ENCODE data around the gene CAMTA1.
A peak's percentile ranks its signal among the peaks of the same experiment; 100 is the strongest.

Gene CAMTA1

DNA sequence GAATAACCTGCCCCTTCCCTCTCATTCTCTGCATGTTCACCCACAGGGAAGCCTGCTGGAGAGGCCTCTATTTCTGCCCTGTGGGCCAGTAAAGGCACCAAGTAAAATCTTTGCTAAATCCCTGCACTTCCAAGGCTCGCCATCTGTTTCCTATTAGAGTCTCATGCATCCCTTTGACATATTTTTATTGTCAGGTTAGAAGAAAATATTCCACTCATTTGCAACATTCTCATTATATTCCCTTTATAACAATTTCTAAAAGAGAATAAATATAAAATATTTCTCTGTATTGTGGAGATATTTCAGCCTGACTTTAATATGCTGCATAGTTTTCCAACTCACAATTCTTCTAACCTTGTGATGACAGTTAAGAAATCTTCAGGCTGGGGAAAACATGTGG, 645.4 kb downstream of the CAMTA1 start:
- DNase-seq, result no peak

DNA sequence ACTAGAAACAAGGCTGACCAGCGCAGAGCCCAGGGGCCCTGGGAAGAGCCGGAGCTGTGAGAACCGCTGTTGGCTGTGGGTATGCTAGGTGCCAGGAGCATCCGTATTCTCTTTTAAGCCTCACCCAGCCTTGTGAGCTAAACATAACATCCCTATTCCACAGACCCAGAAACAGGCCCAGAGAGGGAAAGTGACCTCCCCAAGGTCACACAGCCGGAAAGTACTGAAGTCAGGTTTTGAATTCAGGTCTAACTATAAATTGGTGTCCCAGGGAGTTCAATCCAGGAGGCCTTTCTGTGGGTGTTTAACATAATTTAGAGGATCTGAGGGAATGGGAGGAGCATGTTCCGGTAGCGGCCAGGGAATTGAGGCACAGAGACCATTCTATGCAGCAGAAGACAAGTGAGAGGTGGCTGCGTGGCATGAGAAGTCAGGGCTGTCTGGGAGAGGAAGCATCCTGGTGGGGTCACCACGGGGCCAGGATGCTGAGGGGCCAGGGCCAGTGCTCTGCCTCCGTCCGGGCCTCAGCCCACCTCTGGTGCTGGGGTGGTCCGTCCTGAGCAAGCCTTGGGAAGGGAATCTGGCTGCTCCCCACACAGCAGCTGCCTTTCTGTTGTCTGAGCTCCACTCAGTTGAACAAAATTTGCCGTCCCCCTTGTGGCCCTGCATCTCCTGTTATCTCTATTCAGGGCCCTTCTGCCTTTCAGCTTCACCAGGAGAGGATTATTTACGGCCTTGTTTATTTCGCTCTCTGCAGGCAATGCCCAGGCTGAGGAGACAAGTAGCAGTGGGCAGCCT, 647.0 kb downstream of the CAMTA1 start:
- peak; percentile 55 for DNase-seq

DNA sequence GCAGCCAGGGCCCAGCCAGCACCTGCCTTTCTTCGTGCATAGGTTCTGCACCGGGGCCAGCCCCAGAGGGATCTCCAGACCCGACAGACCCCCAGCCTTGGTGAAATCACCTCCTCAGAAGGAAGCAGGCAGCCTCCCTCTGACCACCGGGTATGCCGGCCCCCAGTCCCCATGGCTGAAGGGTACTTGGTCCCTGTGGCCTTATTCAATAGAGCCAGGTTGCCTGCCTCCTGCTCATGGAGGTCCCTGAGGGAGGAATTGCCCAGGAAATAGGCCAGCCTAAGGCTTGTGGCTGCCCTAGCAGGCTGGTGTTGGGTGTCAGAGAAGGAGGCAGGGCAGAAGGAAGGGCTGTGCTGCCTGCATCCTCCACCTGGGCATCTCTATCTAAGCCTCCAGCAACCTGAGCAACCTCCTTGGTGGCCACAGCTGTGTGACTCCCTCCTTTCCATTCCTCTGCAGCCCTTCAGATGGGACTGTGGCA, 647.7 kb downstream of the CAMTA1 start:
- DNase-seq, result no peak

DNA sequence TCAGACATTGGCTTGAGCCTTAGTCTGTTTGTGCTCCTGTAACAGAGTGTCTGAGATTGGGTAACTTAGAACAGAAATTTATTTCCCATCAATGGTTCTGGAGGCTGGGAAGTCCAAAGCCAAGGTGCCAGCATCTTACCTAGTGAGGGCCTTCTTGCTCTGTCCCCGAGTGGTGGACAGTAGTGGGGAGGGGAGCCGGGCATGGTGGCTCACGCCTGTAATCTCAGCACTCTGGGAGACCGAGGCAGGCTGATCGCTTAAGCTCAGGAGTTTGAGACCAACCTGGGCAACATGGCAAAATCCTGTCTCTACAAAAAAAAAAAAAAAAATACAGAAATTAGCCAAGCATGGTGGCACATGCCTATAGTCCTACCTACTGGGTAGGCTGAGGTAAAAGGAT, 649.3 kb downstream of the CAMTA1 start:
- DNase-seq, result no peak

DNA sequence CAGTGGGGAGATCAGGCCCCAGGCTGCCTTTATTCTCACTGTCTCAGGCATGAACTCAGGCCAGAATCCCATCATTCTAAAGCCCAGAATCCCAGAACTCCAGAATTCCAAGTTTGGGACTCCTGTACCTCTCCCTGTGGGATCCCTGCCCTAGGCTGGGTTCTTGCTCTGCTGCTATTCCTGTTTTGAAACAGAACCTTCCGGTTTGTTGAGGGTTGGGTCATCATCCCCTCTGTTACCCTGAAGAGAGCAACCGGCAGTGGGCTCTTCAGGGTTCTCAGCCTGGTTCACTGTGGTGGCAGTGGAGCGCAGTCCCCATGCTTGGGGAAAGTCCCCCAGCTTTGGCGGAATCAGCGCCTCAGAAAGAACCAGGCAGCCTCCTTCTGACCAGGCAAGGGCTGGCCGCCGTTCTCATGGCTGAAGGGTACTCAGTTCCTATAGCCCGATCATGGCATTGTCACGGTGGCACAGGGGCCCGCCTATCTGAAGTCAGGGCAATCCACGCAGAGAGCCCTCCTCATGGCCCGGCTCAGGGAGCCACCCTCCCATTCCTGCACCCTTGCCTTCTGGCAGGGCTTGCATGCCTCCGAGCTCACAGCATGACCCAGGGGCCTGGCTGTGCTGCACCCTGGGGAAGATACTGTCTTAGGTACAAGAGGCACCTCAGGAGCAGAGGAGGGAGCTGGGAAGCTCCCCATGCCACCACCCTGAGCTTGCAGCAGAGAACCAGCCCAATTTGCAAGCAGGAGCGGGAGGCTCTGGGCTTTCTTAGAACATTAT, 650.2 kb downstream of the CAMTA1 start:
- no peak for DNase-seq

DNA sequence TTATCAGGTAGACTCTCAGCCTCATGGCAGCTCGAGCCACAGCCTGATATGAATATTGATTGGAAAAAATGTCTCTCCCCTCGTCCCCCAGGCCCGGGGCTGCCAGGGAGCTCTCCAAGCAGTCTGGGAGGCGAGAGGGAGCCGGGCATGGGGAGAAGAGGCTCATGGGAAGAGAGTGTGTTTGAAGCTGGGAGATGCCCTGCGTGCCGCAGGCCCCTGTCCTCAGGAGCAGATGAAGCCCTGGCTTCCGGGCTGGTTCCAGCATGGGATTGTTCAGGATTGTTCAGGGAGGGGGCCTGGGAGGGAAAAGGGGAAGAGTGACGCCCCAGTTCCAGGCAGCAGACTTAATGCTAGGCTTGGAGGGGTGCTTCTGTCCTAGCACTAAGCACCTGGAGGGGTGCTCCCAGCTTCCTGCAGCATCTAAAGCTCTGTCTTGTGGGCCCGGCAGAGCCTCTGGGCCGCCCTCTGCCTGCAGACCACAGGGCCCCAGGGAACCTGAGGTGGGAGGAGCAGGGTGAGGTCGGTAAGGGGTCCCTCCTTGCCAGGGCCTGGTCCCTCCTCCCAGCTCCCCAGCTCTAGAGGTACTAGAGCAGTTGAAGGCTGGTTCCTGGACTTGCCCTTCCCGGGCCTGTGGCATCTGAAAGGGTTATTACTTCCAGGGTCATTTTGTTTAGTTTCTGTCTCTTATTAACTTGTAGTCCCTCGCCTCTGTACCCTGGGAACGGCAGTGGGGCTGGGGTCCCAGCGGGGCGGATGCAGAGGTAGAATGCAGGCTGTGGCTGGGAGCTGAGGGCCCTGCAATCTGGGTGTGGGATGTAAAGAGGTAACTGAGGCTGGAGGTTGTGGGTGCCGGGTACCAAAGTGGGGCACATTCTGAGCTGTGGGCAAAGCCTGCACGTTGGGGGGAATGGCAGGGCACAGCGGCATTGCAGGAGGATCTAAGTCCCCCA, 651.1 kb downstream of the CAMTA1 start:
- DNase-seq, result no peak

DNA sequence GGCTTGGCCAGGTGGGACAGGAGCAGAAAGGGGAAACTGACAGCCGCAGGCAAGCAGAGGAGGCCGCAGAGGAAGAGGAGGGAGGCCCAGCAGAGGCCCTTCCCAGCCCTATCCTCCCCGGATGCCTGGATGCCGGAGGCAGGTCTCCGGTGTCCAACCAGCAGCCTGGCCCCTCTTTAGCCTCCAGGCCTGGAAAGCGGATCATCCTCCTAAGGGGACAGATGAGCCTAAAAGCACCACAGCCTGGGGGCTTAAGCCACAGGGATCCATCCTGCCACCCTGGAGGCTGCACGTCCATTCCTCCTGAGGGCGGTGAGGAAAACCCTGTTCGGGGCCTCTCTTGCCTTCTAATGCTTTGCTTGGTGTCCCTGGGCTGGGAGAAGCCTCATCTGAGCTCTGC, 651.8 kb downstream of the CAMTA1 start:
- DNase-seq, result no peak

DNA sequence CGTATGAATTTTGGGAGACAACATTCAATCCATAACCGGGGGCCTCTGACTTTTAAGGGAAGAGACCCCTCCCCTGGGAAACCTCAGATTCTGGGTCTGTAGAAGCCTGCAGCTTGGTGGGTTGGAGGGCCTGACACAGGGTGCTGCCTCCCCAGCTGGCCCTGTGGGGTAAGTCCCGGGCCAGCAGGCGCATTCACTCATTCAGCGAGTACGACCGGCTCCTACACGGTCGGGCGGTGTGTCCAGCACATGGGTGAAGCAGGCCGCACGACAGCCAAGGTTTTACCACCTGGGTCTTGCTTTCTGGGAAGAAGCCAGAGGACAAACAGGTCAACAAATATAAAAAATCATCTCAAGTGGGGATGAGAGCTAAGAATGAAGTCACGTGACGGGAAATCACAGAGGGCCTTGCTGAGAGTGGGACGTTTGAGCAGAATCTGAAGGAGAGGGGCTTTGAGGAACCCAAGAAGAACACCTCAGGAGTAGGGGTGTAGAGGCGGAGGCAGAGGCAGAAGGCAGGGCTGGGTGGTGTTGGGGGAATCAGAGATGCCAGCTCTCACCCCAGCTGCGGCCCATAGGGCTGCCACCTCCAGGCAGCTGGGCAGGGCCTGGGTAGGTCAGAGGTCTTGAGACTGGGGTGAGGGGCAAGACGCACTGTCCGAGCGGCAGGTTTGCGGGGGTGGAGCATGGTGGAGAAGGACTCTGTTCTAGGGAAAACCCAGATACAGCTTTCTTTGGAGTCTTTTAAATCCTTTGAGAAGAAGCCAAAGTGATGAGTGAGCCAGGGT, 652.5 kb downstream of the CAMTA1 start:
- no peak for DNase-seq

DNA sequence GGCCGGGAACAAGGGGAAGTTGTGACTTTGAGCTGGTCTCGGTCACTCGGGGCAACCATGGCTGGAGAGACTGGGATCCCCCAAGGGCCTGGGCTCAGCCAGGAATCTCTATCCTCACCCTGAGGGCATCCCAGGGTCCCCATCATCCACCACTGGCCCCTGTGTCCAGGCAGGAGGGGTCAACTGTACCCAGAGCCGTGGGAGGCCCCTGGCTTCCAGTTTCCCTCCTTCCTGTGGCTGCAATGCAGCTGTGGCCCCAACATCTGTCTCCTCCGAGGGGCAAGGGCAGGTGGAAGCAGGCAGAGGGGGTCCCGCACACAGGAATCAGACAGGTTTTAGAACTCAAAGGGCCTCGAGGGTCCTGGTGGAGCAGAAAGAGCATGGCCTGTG, 653.1 kb downstream of the CAMTA1 start:
- DNase-seq, result no peak

DNA sequence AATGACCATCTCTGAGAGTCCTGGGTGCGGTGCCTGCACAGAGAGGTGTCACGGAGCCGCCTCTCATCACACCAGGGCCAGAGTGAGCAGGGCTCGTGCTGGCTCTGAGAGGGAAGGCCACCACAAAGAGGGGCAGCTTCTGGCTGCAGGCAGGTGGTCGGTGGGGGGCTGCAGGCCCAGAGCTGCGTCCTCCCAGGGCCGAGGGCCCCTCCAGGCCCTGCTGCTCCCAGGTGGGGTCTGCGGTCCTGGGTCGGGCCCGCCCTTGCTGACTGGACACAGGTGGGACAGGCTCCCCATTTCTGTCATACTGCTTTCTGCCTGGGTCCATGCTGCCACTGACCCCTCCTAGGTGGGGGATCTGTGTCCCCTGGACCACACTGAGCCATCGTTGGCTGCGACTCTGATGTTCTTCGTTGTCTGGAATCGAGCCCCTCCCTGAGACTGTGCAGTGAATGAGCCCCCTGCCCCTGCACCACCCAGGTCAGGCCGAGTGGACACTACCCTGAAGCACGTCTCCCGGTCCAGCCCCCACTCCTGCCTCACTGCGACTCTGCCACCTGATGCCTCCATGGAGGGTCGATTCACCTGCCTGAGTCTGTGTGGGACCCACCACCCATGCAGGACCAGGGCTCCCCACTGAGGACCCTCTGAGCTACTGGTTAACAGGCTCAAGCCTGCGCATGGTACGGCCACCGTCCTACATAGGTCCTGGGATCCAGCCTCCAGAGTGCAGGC, 653.8 kb downstream of the CAMTA1 start:
- DNase-seq, result no peak

DNA sequence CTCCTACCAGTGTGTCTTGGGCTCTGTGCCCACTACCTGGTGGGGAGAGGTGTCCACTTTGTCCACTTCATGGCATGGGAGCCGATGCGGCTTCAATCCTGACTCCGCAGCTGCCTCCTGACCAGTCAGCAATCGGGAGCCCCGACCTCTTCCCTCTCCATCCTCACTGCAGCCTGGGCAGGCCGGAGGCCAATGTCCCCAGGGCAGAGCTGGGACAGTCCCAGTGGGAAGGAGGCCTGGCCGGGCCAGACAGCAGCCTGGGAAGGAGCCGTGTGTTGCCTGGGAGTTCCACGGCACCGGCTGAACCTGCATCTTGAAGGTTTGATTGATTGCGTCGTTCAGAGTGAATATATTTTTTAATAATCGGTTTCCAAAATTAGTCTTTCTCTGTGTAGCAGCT, 654.9 kb downstream of the CAMTA1 start:
- no peak for DNase-seq

DNA sequence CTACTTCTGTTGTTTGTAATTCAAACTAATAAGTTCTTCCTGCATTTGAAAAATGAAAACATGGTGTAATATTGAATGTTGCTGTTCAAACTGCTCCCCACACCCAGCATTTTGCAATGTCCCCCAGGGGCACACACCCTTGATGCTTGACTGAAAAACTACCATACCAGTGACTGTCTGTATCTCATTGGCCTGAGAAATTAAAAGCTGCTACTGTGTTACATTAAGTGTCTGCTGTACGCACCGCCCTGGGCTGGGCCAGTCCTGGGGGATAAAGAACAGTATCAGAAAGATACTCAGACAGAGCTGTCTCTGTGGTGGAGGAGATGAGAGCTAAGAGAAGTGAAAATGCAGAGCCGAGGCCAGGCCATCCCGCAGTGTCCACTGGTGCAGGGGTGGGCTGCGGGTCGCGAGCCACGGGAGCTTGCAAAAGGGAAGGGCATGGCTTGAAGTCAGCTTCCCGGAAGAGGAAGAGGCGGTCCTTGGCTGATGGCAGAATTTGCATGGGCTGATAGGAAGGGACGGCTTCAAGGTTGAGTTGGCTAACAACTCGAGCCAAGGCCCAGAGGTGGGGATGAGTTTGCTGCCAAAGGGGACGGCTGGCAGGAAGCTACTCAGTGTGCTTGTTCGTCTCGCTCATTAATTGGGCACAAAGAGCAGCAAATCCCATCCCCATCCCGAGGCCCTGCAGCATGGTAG, 656.0 kb downstream of the CAMTA1 start:
- no peak for DNase-seq

DNA sequence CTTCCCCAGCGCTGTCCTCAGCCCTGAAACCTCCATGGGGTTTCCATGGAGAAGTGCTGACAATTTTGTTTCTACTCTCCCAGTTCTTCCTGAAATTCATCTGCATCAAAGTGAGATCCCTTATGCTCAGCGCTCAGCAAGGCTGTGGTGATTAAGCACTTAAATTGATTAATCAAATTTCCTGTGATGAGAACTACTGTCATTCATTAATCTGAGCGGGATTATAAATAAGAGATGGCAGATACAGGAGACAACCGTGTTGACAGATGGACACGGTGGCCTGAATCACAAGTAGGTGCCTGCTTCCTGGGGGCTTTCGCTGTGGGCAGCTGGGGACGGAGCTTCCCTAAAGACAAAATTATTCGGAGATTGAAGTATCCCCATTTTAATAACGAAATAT, 656.8 kb downstream of the CAMTA1 start:
- DNase-seq, result no peak

DNA sequence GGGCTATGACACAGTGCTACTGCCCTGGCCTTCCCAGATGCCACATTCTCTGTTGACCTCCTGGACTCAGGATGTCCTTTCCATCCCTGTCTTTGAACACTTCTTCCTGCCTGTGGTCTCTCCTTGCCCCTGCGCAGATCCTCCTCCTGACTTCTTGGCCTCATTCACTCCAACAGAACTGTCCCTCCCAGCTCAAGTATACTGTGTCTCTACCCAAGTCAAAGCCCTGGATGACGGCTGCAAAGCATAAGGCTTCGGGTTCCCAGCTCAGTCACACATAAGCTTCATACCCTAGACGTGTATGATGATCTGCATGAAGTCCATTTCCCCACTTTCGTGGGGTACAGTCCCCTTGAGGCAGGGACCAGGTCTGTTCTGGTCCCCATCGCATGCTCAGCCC, 657.7 kb downstream of the CAMTA1 start:
- DNase-seq, result no peak

DNA sequence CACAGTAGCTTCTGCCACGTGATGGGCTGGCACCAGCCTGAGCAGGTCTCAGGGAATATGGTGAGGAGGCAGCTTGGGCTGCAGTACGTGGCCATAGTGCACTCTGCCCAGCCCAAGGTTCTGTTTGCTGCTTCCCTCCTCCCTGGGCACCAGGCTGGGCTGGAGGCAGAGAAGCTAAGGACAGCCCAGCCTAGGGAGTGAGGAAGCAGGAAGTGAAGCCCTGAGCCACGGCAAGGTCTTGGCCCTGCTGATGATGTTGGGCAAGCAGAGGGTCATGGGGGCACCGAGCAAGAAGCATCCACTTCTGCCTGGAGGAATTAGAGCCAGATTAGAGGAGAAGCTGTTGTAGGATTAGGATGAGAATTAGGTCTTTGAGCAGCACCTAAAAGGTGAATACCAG, 659.1 kb downstream of the CAMTA1 start:
- DNase-seq, result no peak

DNA sequence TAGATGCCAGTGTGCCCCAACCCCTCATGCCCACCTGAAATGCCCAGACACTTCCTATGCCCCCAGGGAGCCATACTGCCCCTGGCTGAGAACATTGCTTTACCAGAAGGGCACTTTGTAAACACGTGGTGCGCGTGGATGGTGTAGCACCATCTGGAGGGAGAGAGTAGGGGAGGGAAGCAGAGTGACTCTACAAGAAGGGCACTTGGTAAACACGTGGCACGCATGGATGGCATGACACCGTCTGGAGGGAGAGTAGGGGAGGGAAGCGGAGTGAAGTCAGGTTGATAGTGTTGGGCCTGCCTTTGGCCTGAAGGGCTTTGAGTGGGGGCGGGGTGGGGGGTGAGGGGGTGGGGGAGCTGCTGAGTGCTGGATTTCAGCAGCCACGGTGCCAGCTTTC, 661.8 kb downstream of the CAMTA1 start:
- no peak for DNase-seq

DNA sequence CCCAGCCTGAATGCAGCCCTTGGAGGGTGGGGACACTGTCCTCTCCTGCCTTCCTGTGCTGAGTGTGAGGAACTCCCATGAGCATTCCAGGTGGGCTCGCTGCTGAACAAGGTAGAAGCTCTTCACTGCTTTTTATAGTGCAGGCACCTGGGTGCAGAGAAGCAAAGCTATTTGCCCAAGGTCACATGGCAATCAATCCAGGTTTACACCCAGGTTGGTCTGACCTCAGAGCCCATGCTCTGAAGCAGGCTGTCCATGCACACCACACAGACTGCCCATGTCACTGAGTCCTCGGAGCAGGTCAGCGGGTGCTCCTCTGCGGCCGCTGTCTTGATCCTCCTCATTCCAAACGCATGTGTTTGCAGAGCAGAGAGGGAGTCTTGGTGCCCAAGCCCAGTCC, 662.5 kb downstream of the CAMTA1 start:
- DNase-seq, result no peak

DNA sequence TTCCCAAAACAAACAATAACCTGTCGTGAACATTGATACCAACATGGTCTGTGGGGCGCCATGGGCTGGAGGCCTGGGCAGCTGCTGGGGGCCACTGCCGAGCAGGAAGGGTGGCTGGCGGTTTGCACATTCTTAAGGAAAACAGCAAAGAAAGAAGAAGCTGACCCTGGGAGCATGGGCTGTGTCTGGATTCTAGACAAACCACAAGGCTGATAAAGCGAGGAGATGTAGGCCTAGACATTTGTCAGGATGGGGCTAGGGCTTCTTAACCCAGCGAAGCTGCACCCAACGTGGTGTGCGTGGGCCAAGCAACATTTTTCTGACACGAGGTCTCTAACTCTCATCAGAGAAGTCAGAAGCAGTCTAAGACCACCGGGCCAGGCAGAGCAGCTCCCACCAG, 663.7 kb downstream of the CAMTA1 start:
- no peak for DNase-seq

DNA sequence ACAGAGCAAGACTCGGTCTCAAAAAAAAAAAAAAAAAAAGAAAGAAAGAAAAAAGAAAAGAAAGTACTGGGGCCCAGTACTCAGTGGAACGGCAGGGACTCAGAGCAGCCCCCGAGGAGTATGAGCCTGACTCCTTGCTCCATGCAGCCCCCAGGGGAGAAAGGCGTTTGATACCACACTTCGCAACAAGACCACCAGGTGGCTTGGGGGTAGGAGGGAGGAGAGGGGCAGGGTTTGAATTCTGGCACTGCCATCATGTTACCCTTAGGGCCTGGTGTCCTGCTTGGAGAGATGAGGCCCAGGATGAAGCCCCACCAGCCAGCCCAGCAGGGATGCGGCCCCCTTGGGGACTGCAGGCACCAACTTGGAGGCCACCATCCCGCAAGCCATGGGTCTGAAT, 664.5 kb downstream of the CAMTA1 start:
- no peak for DNase-seq

DNA sequence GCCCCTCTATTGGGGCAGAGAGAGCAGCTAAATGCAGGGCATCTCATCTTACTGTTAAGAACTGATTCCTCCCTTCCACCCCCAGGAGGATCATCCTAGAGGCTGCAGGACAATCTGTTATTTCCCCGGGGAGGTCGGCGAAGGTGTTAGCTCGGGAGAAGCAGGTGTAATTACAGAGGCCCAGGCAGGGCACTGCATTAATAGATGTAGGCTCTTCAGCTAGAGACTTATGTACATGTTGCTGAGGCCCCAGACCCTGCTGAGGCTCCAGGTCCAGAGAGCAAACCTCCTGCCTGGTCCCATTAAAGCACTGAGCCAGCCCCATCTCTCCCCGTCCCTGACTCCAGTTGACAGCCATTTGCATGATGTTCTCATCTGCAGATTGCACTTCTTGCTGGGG, 665.6 kb downstream of the CAMTA1 start:
- no peak for DNase-seq

DNA sequence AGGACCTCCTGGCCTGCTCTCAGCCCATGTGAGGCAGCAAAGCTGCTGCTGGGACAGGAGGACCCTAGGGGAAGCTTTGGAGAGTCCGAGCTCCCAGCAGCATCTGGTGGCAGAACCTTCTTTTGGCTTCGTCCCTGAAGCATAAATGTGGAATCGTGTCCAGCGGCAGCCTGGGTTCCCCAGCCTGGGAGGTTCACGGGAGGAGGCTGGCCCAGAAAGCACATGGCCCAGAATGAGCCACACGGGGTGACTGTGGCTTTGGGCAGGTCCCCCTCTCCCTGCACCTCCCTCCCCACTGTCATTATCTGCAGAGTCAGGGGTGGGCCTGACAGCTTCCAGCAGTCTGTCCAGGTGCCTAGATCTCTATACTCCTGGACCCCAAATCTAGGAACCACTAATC, 667.8 kb downstream of the CAMTA1 start:
- DNase-seq, result no peak

Measured in SHP77 treated with DMSO at 0.1 percent for 48 hours (cell line).